Measurements from ENCODE around the gene ZFPM1. TPM values are rescaled to one million over a fixed set of nuclear protein-coding genes. Genes with fewer than 3 reads are reported as not detected.

ZFPM1 gene
- total and polyA plus RNA-seq, 2 of the 8 experiments (the other 6 are each of a cell fraction or from before 2014, with no cell fraction given): 0.74 to 4.8 TPM

GRCh38 chr16:88530858-88531203 is 77.8 kb downstream of the ZFPM1 start:
- 85% methylated on average over 4 of the region's 11 CpGs; no CpG with 5 or more reads in 1 of the 2 experiments for WGBS, 2 experiments (ENCODE audit: extremely low coverage in 1 of 2, insufficient coverage in 1 of 2, insufficient read length in 1 of 2, insufficient replicate concordance in 2 of 2, low coverage in 1 of 2, low lambda C conversion rate in 2 of 2, missing lambda C conversion rate in 1 of 2)
- Histone ChIP-seq H3K18ac (ENCODE audit: extremely low read depth, low read length) (no peak overlapping the region; the same call in 1 of the 2 replicates), H2BK5ac (ENCODE audit: low read depth, low read length) (no peak overlapping the region), H3K9me3 (ENCODE audit: insufficient read depth in 2 of 2, low read depth in 1 of 2, low read length in 1 of 2) (no peaks in the 10 kb centered on the region), H2BK20ac (ENCODE audit: low read length) (no peak overlapping the region), H3K14ac (ENCODE audit: insufficient read length) (no peak overlapping the region), H3K36me3 (ENCODE audit: control insufficient read depth in 2 of 4, insufficient read depth in 4 of 4, low read length in 3 of 4) (no peaks in the 10 kb centered on the region; a peak in 1 of 8 replicates), H3K27me3 (replicated peaks in 1 of 4; ENCODE audit: control insufficient read depth in 3 of 4, extremely low read depth in 1 of 4, insufficient read depth in 3 of 4, low read length in 3 of 4) (no peaks in the 10 kb centered on the region), H4K8ac (ENCODE audit: extremely low read depth, insufficient read depth, low read length) (no peak overlapping the region), H3K27ac (ENCODE audit: low read depth, low read length) (no peak overlapping the region), H3K56ac (replicated peaks; ENCODE audit: insufficient read length, low read depth, low read length) (no peak overlapping the region), H3K4ac (replicated peaks; ENCODE audit: insufficient read length, low read depth, low read length) (no peak overlapping the region), H3K9ac (replicated peaks in 1 of 4; ENCODE audit: extremely low read depth in 1 of 4, low read depth in 3 of 4, low read length in 3 of 4) (no peak overlapping the region), H2AK5ac (ENCODE audit: low read depth, low read length) (no peak overlapping the region), H4K91ac (replicated peaks; ENCODE audit: insufficient read length, low read length) (no peak overlapping the region), H3K23ac (ENCODE audit: insufficient read length) (no peak overlapping the region), H2BK120ac (replicated peaks; ENCODE audit: low read depth, low read length) (no peak overlapping the region), H4K5ac (ENCODE audit: insufficient read length, low read depth, low read length) (no peak overlapping the region), H3K4me2 (ENCODE audit: insufficient read depth in 1 of 2, low read depth in 2 of 2, low read length in 2 of 2) (no peak overlapping the region), H2BK15ac (ENCODE audit: low read length) (no peak overlapping the region), H2AFZ (ENCODE audit: low read length) (no peak overlapping the region), H2BK12ac (ENCODE audit: low read depth, low read length) (no peak overlapping the region), H3K23me2 (ENCODE audit: low read depth, low read length) (peaks cover 10% of the 10 kb centered on the region; the same call in 1 of the 2 replicates), H3K79me2 (ENCODE audit: control insufficient read depth in 1 of 2, insufficient read depth in 2 of 2, low read length in 2 of 2) (no peaks in the 10 kb centered on the region), H3K79me1 (ENCODE audit: low read depth, low read length) (0 out of 2 replicates have a peak, but pooled peaks cover 4% of the 10 kb centered on the region), H4K20me1 (replicated peaks in 1 of 2; ENCODE audit: control insufficient read depth in 1 of 2, insufficient read depth in 2 of 2, low read length in 2 of 2) (peaks cover 0 to 18% of the 10 kb centered on the region in 2 experiments), H3K4me3 (ENCODE audit: extremely low read depth in 1 of 4, insufficient read depth in 2 of 4, low read depth in 3 of 4, low read length in 4 of 4) (no peak overlapping the region), H3K4me1 (replicated peaks in 1 of 4; ENCODE audit: control insufficient read depth in 3 of 4, insufficient read depth in 4 of 4, low read length in 3 of 4) (peaks cover 0 to 23% (median 11%) of the 10 kb centered on the region in 4 experiments; a peak in 6 of 7 replicates)
- POLR2A ChIA-PET (ENCODE audit: partially characterized antibody): interaction anchor here (2.6 kb wide), 1 partner anchor 12 kb away, joined by 9 read pairs; no protein-coding TSS in a partner anchor
- CTCF ChIA-PET (ENCODE audit: partially characterized antibody): interaction anchor here (1.0 to 1.7 kb wide), 3 partner anchors 19 to 95 kb away, joined by 3 to 5 read pairs (median 4); no protein-coding TSS in a partner anchor
- FAIRE-seq: no peak
- no peak for DNase-seq (ENCODE audit: low read depth in 1 of 2, low spot score in 2 of 2)
- no peak for TF ChIP-seq TAF1 (IDR thresholded peaks at IDR 0.05; ENCODE audit: low read depth, low read length)
- no peak for TF ChIP-seq SIRT6 (IDR thresholded peaks at IDR 0.05; ENCODE audit: low read length)
- TF ChIP-seq NANOG (IDR thresholded peaks at IDR 0.05; ENCODE audit: insufficient read depth, low read depth, low read length, poor library complexity, severe bottlenecking): no peak
- no peak for TF ChIP-seq SAP30 (IDR thresholded peaks at IDR 0.05; ENCODE audit: insufficient read depth, insufficient replicate concordance, low read length)
- no peak for TF ChIP-seq POLR2A (IDR thresholded peaks at IDR 0.05; ENCODE audit: control extremely low read depth in 1 of 2, low read depth in 2 of 2, low read length in 2 of 2)
- no peak for TF ChIP-seq SP1 (IDR thresholded peaks at IDR 0.05; ENCODE audit: low read depth, low read length)
- TF ChIP-seq BRCA1 (IDR thresholded peaks at IDR 0.05; ENCODE audit: low read depth, low read length): no peak
- no peak for TF ChIP-seq RBBP5 (IDR thresholded peaks at IDR 0.05; ENCODE audit: borderline replicate concordance, low read depth, low read length)
- TF ChIP-seq TEAD4 (IDR thresholded peaks at IDR 0.05; ENCODE audit: low read depth, low read length): no peak
- no peak for TF ChIP-seq EP300 (IDR thresholded peaks at IDR 0.05; ENCODE audit: borderline replicate concordance in 1 of 2, low read depth in 2 of 2, low read length in 2 of 2)
- no peak for TF ChIP-seq ATF3 (IDR thresholded peaks at IDR 0.05; ENCODE audit: insufficient read depth, low read depth, low read length)
- no peak for TF ChIP-seq SP2 (IDR thresholded peaks at IDR 0.05; ENCODE audit: low read length)
- no peak for TF ChIP-seq CBX8 (IDR thresholded peaks at IDR 0.05; ENCODE audit: borderline replicate concordance, low read depth, low read length)
- no peak for TF ChIP-seq POU5F1 (IDR thresholded peaks at IDR 0.05; ENCODE audit: low read depth, low read length)
- no peak for TF ChIP-seq SIX5 (IDR thresholded peaks at IDR 0.05; ENCODE audit: low read depth, low read length)
